OCI-LY3 (cell line): ENCODE measurements around the gene METAP2.

ENCODE experiments used
- EZH2phosphoT487 ChIP-seq: fragments of 200-600 bp; shearing (Covaris generic); IDR thresholded peaks from 2 replicates; pipeline ENCODE4 v1.6.1; 2018; ENCODE audit warnings: antibody characterized with exemption, mixed run types, low read depth
- TF ChIP-seq, protein P1 (sequence below): fragments of 200-600, 300-600 bp; sonication (generic); IDR thresholded peaks from 2 replicates; pipeline ENCODE4 v1.5.1; 2014; ENCODE audit warnings: antibody characterized with exemption, low read length, low read depth

DNA sequence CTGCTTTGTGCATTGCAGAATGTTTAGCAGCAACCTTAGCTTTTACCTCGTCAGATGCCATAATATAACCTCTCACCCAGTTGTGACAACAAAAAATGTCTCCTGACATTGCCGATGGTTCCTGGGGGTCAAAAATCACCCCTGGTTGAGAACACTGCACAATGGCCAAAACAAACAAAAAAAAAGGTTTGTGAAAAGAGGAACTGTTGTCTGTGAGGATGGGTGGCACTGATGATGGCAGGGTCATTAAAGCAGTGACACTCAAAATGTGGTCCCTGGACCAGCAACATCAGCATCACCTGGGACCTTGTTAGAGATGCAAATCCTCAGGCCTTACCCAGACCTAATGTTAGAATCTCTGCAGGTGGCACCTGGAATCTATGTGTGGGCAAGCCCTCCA, 36.4 kb upstream of the METAP2 start:
- TF ChIP-seq, protein P1, sequence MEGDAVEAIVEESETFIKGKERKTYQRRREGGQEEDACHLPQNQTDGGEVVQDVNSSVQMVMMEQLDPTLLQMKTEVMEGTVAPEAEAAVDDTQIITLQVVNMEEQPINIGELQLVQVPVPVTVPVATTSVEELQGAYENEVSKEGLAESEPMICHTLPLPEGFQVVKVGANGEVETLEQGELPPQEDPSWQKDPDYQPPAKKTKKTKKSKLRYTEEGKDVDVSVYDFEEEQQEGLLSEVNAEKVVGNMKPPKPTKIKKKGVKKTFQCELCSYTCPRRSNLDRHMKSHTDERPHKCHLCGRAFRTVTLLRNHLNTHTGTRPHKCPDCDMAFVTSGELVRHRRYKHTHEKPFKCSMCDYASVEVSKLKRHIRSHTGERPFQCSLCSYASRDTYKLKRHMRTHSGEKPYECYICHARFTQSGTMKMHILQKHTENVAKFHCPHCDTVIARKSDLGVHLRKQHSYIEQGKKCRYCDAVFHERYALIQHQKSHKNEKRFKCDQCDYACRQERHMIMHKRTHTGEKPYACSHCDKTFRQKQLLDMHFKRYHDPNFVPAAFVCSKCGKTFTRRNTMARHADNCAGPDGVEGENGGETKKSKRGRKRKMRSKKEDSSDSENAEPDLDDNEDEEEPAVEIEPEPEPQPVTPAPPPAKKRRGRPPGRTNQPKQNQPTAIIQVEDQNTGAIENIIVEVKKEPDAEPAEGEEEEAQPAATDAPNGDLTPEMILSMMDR: no peak
- no peak for TF ChIP-seq EZH2phosphoT487
